B cell (primary cell): Measurements from ENCODE around the gene FAM217A. TPM values are rescaled to one million over a fixed set of nuclear protein-coding genes. Genes with fewer than 3 reads are reported as not detected.

Experiments
- ATAC-seq: fragments of 200-7000 bp; cut with Tn5 transposase; one replicate; pipeline ENCODE4 v1.10.0; 2021; ENCODE audit warnings: low read depth, mild to moderate bottlenecking, moderate number of reproducible peaks, moderate library complexity
- CTCF ChIA-PET: fragments of 350-600 bp; sonication (Branson Sonifier 250); formaldehyde crosslinking; loops from one replicate; lab custom pipeline; 2021; ENCODE audit warnings: antibody characterized with exemption, inconsistent platforms; lab: Charles Lee
- POLR2A ChIA-PET: fragments of 350-600 bp; sonication (Branson Sonifier 250); formaldehyde crosslinking; loops from one replicate; lab custom pipeline; 2021; ENCODE audit warnings: antibody characterized with exemption; lab: Charles Lee
- DNase-seq: peaks from one replicate; pipeline ENCODE4 v3.0.0; 2013
- H2AFZ ChIP-seq: 2 replicates; pipeline ENCODE4 v1.6.1; 2012; ENCODE audit warnings: mild to moderate bottlenecking, low read depth, low read length; ENCODE audit not compliant: insufficient read depth, poor library complexity, severe bottlenecking
- H3K27ac ChIP-seq, 2 donors: 1 replicate in 1 of 2; 2 replicates in 1 of 2; pipeline ENCODE4 v1.5.1; 2012 to 2013; ENCODE audit warnings: low read length in 2 of 2, mild to moderate bottlenecking in 2 of 2, moderate library complexity in 1 of 2
- H3K27me3 ChIP-seq, 4 experiments: fragments of 200-600 bp in 1 of 4; sonication (generic) in 1 of 4; replicated peaks in 1 of 4; 1 replicate in 2 of 4; 2 replicates in 2 of 4; pipeline versions ENCODE4 v1.6.1 to v1.7.0; 2013 to 2016; ENCODE audit warnings: low read length in 3 of 4, mild to moderate bottlenecking in 2 of 4, mixed read lengths in 1 of 4, moderate library complexity in 1 of 4; ENCODE audit not compliant: insufficient read depth in 4 of 4, control insufficient read depth in 3 of 4; ENCODE audit errors: control extremely low read depth in 1 of 4
- H3K36me3 ChIP-seq, 2 experiments: replicated peaks in 1 of 2; 1 replicate in 1 of 2; 2 replicates in 1 of 2; pipeline versions ENCODE4 v1.6.1 to v1.7.1; 2013; ENCODE audit warnings: low read length in 1 of 2; ENCODE audit not compliant: insufficient read depth in 2 of 2, control insufficient read depth in 1 of 2; ENCODE audit errors: control extremely low read depth in 1 of 2, extremely low read depth in 1 of 2
- H3K4me1 ChIP-seq, 2 donors: fragments of 200-600 bp in 1 of 2; sonication (generic) in 1 of 2; 1 replicate in 1 of 2; 2 replicates in 1 of 2; pipeline versions ENCODE4 v1.5.1 to v1.6.1; 2013 to 2017; ENCODE audit warnings: low read length in 2 of 2; ENCODE audit not compliant: control insufficient read depth in 2 of 2, insufficient read depth in 2 of 2
- H3K4me2 ChIP-seq: replicated peaks from 2 replicates; pipeline ENCODE3; 2012; ENCODE audit warnings: mild to moderate bottlenecking, low read depth, low read length; ENCODE audit not compliant: poor library complexity, severe bottlenecking
- H3K4me3 ChIP-seq, 5 experiments: fragments of 200-600 bp in 1 of 5; sonication (generic) in 1 of 5; 1 replicate in 3 of 5; 2 replicates in 2 of 5; pipeline versions ENCODE4 v1.5.1 to v1.7.0; 2011 to 2016; ENCODE audit warnings: low read length in 4 of 5, mild to moderate bottlenecking in 4 of 5, low read depth in 2 of 5, control low read depth in 1 of 5, moderate library complexity in 1 of 5; ENCODE audit not compliant: insufficient read depth in 1 of 5; ENCODE audit errors: control extremely low read depth in 1 of 5, extremely low read depth in 1 of 5
- H3K79me2 ChIP-seq: fragments of 200-600 bp; sonication (generic); one replicate; pipeline ENCODE4 v1.6.0; 2016; ENCODE audit warnings: low read length; ENCODE audit not compliant: control insufficient read depth, insufficient read depth
- H3K9ac ChIP-seq: fragments of 200-600 bp; sonication (generic); 2 replicates; pipeline ENCODE4 v1.6.1; 2017; ENCODE audit warnings: mild to moderate bottlenecking, low read length, moderate library complexity
- H3K9me3 ChIP-seq, 3 donors: one replicate each; pipeline versions ENCODE4 v1.6.1 to v1.7.1; 2013; ENCODE audit warnings: low read length in 2 of 3; ENCODE audit not compliant: control insufficient read depth in 2 of 3, insufficient read depth in 1 of 3; ENCODE audit errors: control extremely low read depth in 1 of 3
- H4K20me1 ChIP-seq: 2 replicates; pipeline ENCODE4 v1.6.0; 2012; ENCODE audit warnings: mild to moderate bottlenecking, low read length; ENCODE audit not compliant: insufficient read depth, control insufficient read depth, poor library complexity, severe bottlenecking
- H3K27ac Mint-ChIP-seq: one replicate; pipeline ENCODE4 v1.8.0; 2021; ENCODE audit warnings: mixed read lengths
- H3K27me3 Mint-ChIP-seq: one replicate; pipeline ENCODE4 v1.8.0; 2021; ENCODE audit warnings: mixed read lengths
- H3K4me1 Mint-ChIP-seq: one replicate; pipeline ENCODE4 v1.8.0; 2021; ENCODE audit warnings: mixed read lengths
- H3K4me3 Mint-ChIP-seq: one replicate; pipeline ENCODE4 v1.8.0; 2021; ENCODE audit warnings: mixed read lengths
- H3K9me3 Mint-ChIP-seq: one replicate; pipeline ENCODE4 v1.8.0; 2022; ENCODE audit warnings: mixed read lengths; ENCODE audit not compliant: insufficient read depth
- CTCF ChIP-seq: fragments of 200-600 bp; IDR thresholded peaks from one replicate; pipeline ENCODE4 v1.8.0; 2022; ENCODE audit warnings: antibody characterized with exemption, mild to moderate bottlenecking
- EZH2 ChIP-seq: IDR thresholded peaks from 2 replicates; pipeline ENCODE4 v1.6.1; 2012; ENCODE audit warnings: borderline replicate concordance, low read depth, mild to moderate bottlenecking, moderate library complexity, low read length; ENCODE audit not compliant: insufficient read depth, poor library complexity, severe bottlenecking
- WGBS: methylation state at CpG from one replicate; pipeline ENCODE4 v1.1.5; 2013; ENCODE audit warnings: missing lambda C conversion rate; ENCODE audit not compliant: insufficient coverage; 5-methylcytosine and 5-hydroxymethylcytosine counted together
- intact Hi-C: fragments of 100-400 bp; cut with micrococcal nuclease; formaldehyde crosslinking; loops from one replicate; pipeline ENCODE4 v1.10.0; 2022
- polyA plus RNA-seq: library from polyadenylated mRNA; depleted of rRNA; stranded (reverse); fragments of >200 nt; gene quantifications from 2 replicates; pipeline ENCODE4 v1.2.3, GENCODE V29; 2012
- total RNA-seq, 2 donors: library from RNA; stranded (reverse); fragments of 120-200 nt in 1 of 2; gene quantifications; 1 replicate in 1 of 2; 2 replicates in 1 of 2; pipeline versions ENCODE4 v1.2.3 to v1.2.4, GENCODE V29; 2013 to 2022

The FAM217A gene
- total and polyA plus RNA-seq, 2 donors (not counting 1 experiment from before 2014, with no cell fraction given), result not detected

DNA sequence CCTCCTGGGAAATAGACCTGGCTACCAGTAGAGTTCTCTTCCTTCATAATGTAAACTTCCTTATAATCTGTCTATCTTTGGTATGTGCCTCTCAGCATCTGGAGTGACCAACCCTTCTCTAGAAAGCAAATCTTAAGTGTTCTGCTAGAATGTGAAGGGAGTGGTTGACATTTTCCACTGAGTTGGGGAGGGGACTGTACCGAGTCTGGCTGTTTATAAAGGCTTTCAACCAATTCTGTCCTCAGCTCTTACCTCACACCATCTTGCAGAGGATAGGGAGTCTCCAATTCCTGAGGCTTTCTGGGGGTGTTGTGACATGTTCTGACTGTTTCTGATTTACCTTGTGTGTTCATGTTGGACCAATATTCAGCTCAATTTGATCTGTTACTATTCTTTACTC is 39.6 kb downstream of the FAM217A start:
- ChIA-PET CTCF (interaction anchor here (1.5 kb wide), 1 partner anchor 15 kb away, joined by 4 read pairs; no protein-coding TSS in a partner anchor), POLR2A (interaction anchor here (0.7 kb wide), 1 partner anchor 94 kb away, joined by 3 read pairs; no protein-coding TSS in a partner anchor)
- Histone ChIP-seq H3K36me3 (peaks cover 16 to 83% of the 10 kb centered on the region in 2 experiments), H3K79me2 (peaks cover 63% of the 10 kb centered on the region), H3K4me1 (no peaks in the 10 kb centered on the region), H3K9me3 (no peaks in the 10 kb centered on the region), H3K27me3 (no peaks in the 10 kb centered on the region), H3K9ac (no peak overlapping the region), H2AFZ (no peak overlapping the region), H3K4me3 (no peak overlapping the region), H3K27ac (no peak overlapping the region), H4K20me1 (peaks cover 58% of the 10 kb centered on the region), H3K4me2 (no peak overlapping the region)
- H3K27ac Mint-ChIP-seq, result no peak overlapping the region
- no peak for DNase-seq
- H3K27me3 Mint-ChIP-seq, result no peaks in the 10 kb centered on the region
- ATAC-seq, result no peak
- no peak overlapping the region for H3K4me3 Mint-ChIP-seq
- intact Hi-C loops, result no loop called here
- H3K9me3 Mint-ChIP-seq, result no peaks in the 10 kb centered on the region
- peaks cover 9% of the 10 kb centered on the region for H3K4me1 Mint-ChIP-seq
- TF ChIP-seq CTCF (no peak), EZH2 (no peak)
- no CpG with 5 or more reads among the region's 1 CpG for WGBS

GRCh38 chr6:4036581-4036980 is 42.4 kb downstream of the FAM217A start:
- no peak overlapping the region for H3K27ac ChIP-seq
- H3K79me2 ChIP-seq, result peaks cover 85% of the 10 kb centered on the region
- H3K27me3 ChIP-seq, result no peaks in the 10 kb centered on the region
- Mint-ChIP-seq H3K9me3 (no peaks in the 10 kb centered on the region), H3K4me1 (peaks cover 26% of the 10 kb centered on the region), H3K27me3 (no peaks in the 10 kb centered on the region), H3K4me3 (no peak overlapping the region), H3K27ac (no peak overlapping the region)
- H3K9ac ChIP-seq, result no peak overlapping the region
- H3K9me3 ChIP-seq, result no peaks in the 10 kb centered on the region
- peaks cover 12 to 73% of the 10 kb centered on the region in 2 experiments for H3K36me3 ChIP-seq
- no peak overlapping the region for H2AFZ ChIP-seq
- ChIA-PET POLR2A (no interaction called here), CTCF (interaction anchor here (1.3 to 1.6 kb wide), 2 partner anchors 15 to 119 kb away, joined by 3 read pairs; a partner anchor contains a TSS)
- 100% methylated on average over 3 of the region's 5 CpGs for WGBS
- no peak for TF ChIP-seq EZH2
- TF ChIP-seq CTCF, result no peak
- H3K4me1 ChIP-seq, result no peaks in the 10 kb centered on the region
- H3K4me2 ChIP-seq, result no peak overlapping the region
- H3K4me3 ChIP-seq, result no peak overlapping the region
- intact Hi-C loops, result no loop called here
- DNase-seq (no peak), ATAC-seq (no peak)
- H4K20me1 ChIP-seq, result peaks cover 72% of the 10 kb centered on the region
